DOHH2 (cell line): ENCODE measurements around the gene RAB5IF.
"Not testable (repeated sequence)": the region's sequence is repeated elsewhere in the genome, so short reads cannot be mapped to it uniquely, and the experiment has no call there.

Experiments
- EZH2phosphoT487 ChIP-seq: fragments of 200-600 bp; sonication (generic); IDR thresholded peaks from 2 replicates; pipeline ENCODE4 v1.6.1; 2017; ENCODE audit warnings: borderline replicate concordance, mild to moderate bottlenecking, antibody characterized with exemption, low read length, moderate library complexity, mixed read lengths
- TF ChIP-seq, protein P1 (sequence below): fragments of 200-600 bp; sonication (generic); IDR thresholded peaks from one replicate; pipeline ENCODE4 v1.5.1; 2014; ENCODE audit warnings: antibody characterized with exemption, mild to moderate bottlenecking, low read depth, low read length; ENCODE audit not compliant: poor library complexity, severe bottlenecking

DNA sequence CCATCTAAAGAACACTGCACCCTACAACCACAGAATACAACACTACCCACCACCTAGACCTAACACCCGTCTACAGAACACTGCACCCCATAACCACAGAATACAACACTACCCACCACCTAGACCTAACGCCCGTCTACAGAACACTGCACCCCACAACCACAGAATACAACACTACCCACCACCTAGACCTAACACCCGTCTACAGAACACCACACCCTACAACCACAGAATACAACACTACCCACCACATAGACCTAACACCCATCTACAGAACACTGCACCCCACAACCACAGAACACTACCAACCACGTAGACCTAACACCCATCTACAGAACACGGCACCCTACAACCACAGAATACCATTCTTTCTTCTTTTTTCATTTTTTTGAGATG lies 40.9 kb upstream of the RAB5IF start:
- TF ChIP-seq EZH2phosphoT487 = not testable (repeated sequence)
- TF ChIP-seq, protein P1, sequence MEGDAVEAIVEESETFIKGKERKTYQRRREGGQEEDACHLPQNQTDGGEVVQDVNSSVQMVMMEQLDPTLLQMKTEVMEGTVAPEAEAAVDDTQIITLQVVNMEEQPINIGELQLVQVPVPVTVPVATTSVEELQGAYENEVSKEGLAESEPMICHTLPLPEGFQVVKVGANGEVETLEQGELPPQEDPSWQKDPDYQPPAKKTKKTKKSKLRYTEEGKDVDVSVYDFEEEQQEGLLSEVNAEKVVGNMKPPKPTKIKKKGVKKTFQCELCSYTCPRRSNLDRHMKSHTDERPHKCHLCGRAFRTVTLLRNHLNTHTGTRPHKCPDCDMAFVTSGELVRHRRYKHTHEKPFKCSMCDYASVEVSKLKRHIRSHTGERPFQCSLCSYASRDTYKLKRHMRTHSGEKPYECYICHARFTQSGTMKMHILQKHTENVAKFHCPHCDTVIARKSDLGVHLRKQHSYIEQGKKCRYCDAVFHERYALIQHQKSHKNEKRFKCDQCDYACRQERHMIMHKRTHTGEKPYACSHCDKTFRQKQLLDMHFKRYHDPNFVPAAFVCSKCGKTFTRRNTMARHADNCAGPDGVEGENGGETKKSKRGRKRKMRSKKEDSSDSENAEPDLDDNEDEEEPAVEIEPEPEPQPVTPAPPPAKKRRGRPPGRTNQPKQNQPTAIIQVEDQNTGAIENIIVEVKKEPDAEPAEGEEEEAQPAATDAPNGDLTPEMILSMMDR = not testable (repeated sequence)
